IMR-90 (cell line): ENCODE measurements around the gene PRMT1. TPM values are rescaled to one million over a fixed set of nuclear protein-coding genes. Genes with fewer than 3 reads are reported as not detected.

Experiments
- ATAC-seq: fragments of 200-7000 bp; cut with Tn5 transposase; 2 replicates; pipeline ENCODE4 v1.9.1; 2020; ENCODE audit warnings: low read depth, mild to moderate bottlenecking, moderate library complexity
- BruUV-seq: library from RNA; stranded (reverse); fragments of 400-500 nt; replicated peaks from 2 replicates; lab custom pipeline; 2021; lab: Mats Ljungman, UMichigan
- CTCF ChIA-PET: fragments of 300-600 bp; formaldehyde crosslinking; extraction: SDS; loops from one replicate; lab custom pipeline; 2021; ENCODE audit warnings: antibody characterized with exemption; lab: Yijun Ruan, JAX
- POLR2A ChIA-PET: fragments of 300-600 bp; sonication (Branson Sonifier 250); formaldehyde crosslinking; loops from one replicate; lab custom pipeline; 2022; ENCODE audit warnings: antibody characterized with exemption; ENCODE audit not compliant: unreplicated experiment; lab: Charles Lee
- DNase-seq: peaks from one replicate; pipeline ENCODE4 v3.0.0; 2013
- H2AFZ ChIP-seq: replicated peaks from 2 replicates; pipeline ENCODE3; 2013; ENCODE audit warnings: low read length, mild to moderate bottlenecking; ENCODE audit not compliant: poor library complexity
- H2AK5ac ChIP-seq: 2 replicates; pipeline ENCODE4 v1.6.1; 2013; ENCODE audit warnings: low read depth, low read length, inconsistent platforms
- H2AK9ac ChIP-seq: replicated peaks from 2 replicates; pipeline ENCODE3; 2013; ENCODE audit warnings: mild to moderate bottlenecking, low read depth, low read length, moderate library complexity; ENCODE audit not compliant: poor library complexity
- H2BK120ac ChIP-seq: 2 replicates; pipeline ENCODE4 v1.6.1; 2013; ENCODE audit warnings: low read depth, low read length, inconsistent platforms
- H2BK15ac ChIP-seq: 3 replicates; pipeline ENCODE4 v1.6.1; 2013; ENCODE audit warnings: low read depth, low read length, inconsistent platforms
- H2BK20ac ChIP-seq: 2 replicates; pipeline ENCODE4 v1.6.1; 2013; ENCODE audit warnings: low read depth, mild to moderate bottlenecking, inconsistent platforms, low read length, moderate library complexity
- H2BK5ac ChIP-seq: 2 replicates; pipeline ENCODE4 v1.6.1; 2013; ENCODE audit warnings: mild to moderate bottlenecking, low read depth, low read length, inconsistent platforms; ENCODE audit not compliant: poor library complexity, severe bottlenecking
- H3K14ac ChIP-seq: replicated peaks from 2 replicates; pipeline ENCODE4 v1.6.1; 2013; ENCODE audit warnings: low read depth, low read length, inconsistent platforms
- H3K18ac ChIP-seq: 2 replicates; pipeline ENCODE4 v1.6.1; 2013; ENCODE audit warnings: low read depth, low read length, control low read depth
- H3K23ac ChIP-seq: 2 replicates; pipeline ENCODE4 v1.6.1; 2013; ENCODE audit warnings: low read depth, low read length, inconsistent platforms
- H3K27ac ChIP-seq: 2 replicates; pipeline ENCODE4 v1.5.1; 2013; ENCODE audit warnings: mild to moderate bottlenecking, control low read depth, low read length; ENCODE audit not compliant: insufficient read depth
- H3K27me3 ChIP-seq: 2 replicates; pipeline ENCODE4 v1.6.1; 2013; ENCODE audit warnings: low read length; ENCODE audit not compliant: control insufficient read depth, insufficient read depth
- H3K36me3 ChIP-seq: 2 replicates; pipeline ENCODE4 v1.6.1; 2013; ENCODE audit warnings: low read length, mixed read lengths; ENCODE audit not compliant: control insufficient read depth, insufficient read depth
- H3K4ac ChIP-seq: 2 replicates; pipeline ENCODE4 v1.6.1; 2013; ENCODE audit warnings: low read depth, low read length, inconsistent platforms
- H3K4me1 ChIP-seq: 2 replicates; pipeline ENCODE4 v1.6.1; 2013; ENCODE audit warnings: low read length, mixed read lengths; ENCODE audit not compliant: control insufficient read depth, insufficient read depth
- H3K4me2 ChIP-seq: 2 replicates; pipeline ENCODE4 v1.6.1; 2013; ENCODE audit warnings: low read depth, mild to moderate bottlenecking, control low read depth, low read length, moderate library complexity
- H3K4me3 ChIP-seq: 2 replicates; pipeline ENCODE4 v1.5.1; 2013; ENCODE audit warnings: low read depth, mild to moderate bottlenecking, control low read depth, low read length, moderate library complexity; ENCODE audit not compliant: insufficient read depth
- H3K56ac ChIP-seq: 2 replicates; pipeline ENCODE4 v1.6.1; 2013; ENCODE audit warnings: low read length, inconsistent platforms; ENCODE audit not compliant: insufficient read depth; ENCODE audit errors: extremely low read depth
- H3K79me1 ChIP-seq, 2 experiments: 2 replicates each; pipeline ENCODE4 v1.6.1; 2013; ENCODE audit warnings: low read length in 2 of 2, inconsistent platforms in 1 of 2, low read depth in 1 of 2
- H3K9ac ChIP-seq: 2 replicates; pipeline ENCODE4 v1.6.1; 2013; ENCODE audit warnings: low read depth, low read length, control low read depth
- H3K9me1 ChIP-seq: 2 replicates; pipeline ENCODE4 v1.6.1; 2013; ENCODE audit warnings: low read length, inconsistent platforms; ENCODE audit not compliant: insufficient read depth
- H3K9me3 ChIP-seq: 2 replicates; pipeline ENCODE4 v1.6.1; 2013; ENCODE audit warnings: low read length; ENCODE audit not compliant: control insufficient read depth, insufficient read depth
- H4K20me1 ChIP-seq: 2 replicates; pipeline ENCODE4 v1.6.1; 2013; ENCODE audit warnings: low read length, inconsistent platforms; ENCODE audit not compliant: insufficient read depth
- H4K5ac ChIP-seq: 2 replicates; pipeline ENCODE4 v1.6.1; 2013; ENCODE audit warnings: mild to moderate bottlenecking, low read depth, low read length, control low read depth
- H4K8ac ChIP-seq, 2 experiments: 2 replicates each; pipeline ENCODE4 v1.6.1; 2013; ENCODE audit warnings: low read depth in 2 of 2, low read length in 2 of 2, control low read depth in 1 of 2, inconsistent platforms in 1 of 2
- H4K91ac ChIP-seq: 2 replicates; pipeline ENCODE4 v1.6.1; 2013; ENCODE audit warnings: low read depth, low read length, inconsistent platforms; ENCODE audit not compliant: insufficient read depth
- CEBPB ChIP-seq: IDR thresholded peaks from 2 replicates; pipeline ENCODE4 v1.6.1; 2012; ENCODE audit warnings: low read depth, low read length, improper control_type of control experiment
- CHD1 ChIP-seq: IDR thresholded peaks from 2 replicates; pipeline ENCODE4 v1.6.1; 2012; ENCODE audit warnings: low read depth, low read length, improper control_type of control experiment
- FOS ChIP-seq: fragments of 150-350 bp; IDR thresholded peaks from 2 replicates; pipeline ENCODE4 v1.6.1; 2016; ENCODE audit warnings: low read depth, low read length
- MAFK ChIP-seq: IDR thresholded peaks from 2 replicates; pipeline ENCODE4 v1.6.1; 2012; ENCODE audit warnings: low read depth, low read length, improper control_type of control experiment
- MAZ ChIP-seq: IDR thresholded peaks from 2 replicates; pipeline ENCODE4 v1.6.1; 2012; ENCODE audit warnings: low read depth, mild to moderate bottlenecking, low read length, improper control_type of control experiment, moderate library complexity, borderline replicate concordance
- MXI1 ChIP-seq: IDR thresholded peaks from 2 replicates; pipeline ENCODE4 v1.6.1; 2012; ENCODE audit warnings: low read depth, mild to moderate bottlenecking, low read length, moderate library complexity, borderline replicate concordance
- NFE2L2 ChIP-seq: fragments of 150-350 bp; IDR thresholded peaks from 2 replicates; pipeline ENCODE4 v1.6.1; 2016; ENCODE audit warnings: low read depth, mild to moderate bottlenecking, low read length
- POLR2A ChIP-seq: IDR thresholded peaks from 2 replicates; pipeline ENCODE4 v1.6.1; 2012; ENCODE audit warnings: mild to moderate bottlenecking, low read depth, low read length
- RCOR1 ChIP-seq: IDR thresholded peaks from 2 replicates; pipeline ENCODE4 v1.6.1; 2012; ENCODE audit warnings: mild to moderate bottlenecking, low read length, improper control_type of control experiment; ENCODE audit not compliant: insufficient replicate concordance
- WGBS, 2 experiments: methylation state at CpG; one replicate each; pipeline versions ENCODE4 v1.1.5 to v1.1.7; 2013; ENCODE audit warnings: missing lambda C conversion rate in 2 of 2; ENCODE audit not compliant: insufficient read length in 1 of 2; ENCODE audit errors: extremely low coverage in 2 of 2; 5-methylcytosine and 5-hydroxymethylcytosine counted together
- dilution Hi-C: fragments of 300-500 bp; cut with HindIII; formaldehyde crosslinking; loops from one replicate; pipeline ENCODE4 v1.14.3; 2018; ENCODE audit warnings: low sequenced_read_pairs; ENCODE audit not compliant: unreplicated experiment
- in situ Hi-C: fragments of 300-500 bp; cut with MboI; formaldehyde crosslinking; loops from 3 replicates; pipeline ENCODE4 v1.14.3; 2019; ENCODE audit warnings: low sequenced_read_pairs, inconsistent platforms, mixed read lengths
- intact Hi-C: fragments of 100-400 bp; cut with micrococcal nuclease; formaldehyde crosslinking; loops from 2 replicates; pipeline ENCODE4 v1.10.0; 2022
- polyA plus RNA-seq, 3 experiments: library from polyadenylated mRNA; depleted of rRNA; stranded (reverse); fragments of >200 nt; gene quantifications; 2 replicates each; pipeline ENCODE4 v1.2.3, GENCODE V29; 2012; ENCODE audit warnings: low replicate concordance in 1 of 3
- total RNA-seq: library from RNA; depleted of rRNA; stranded (reverse); fragments of >200 nt; gene quantifications from 2 replicates; pipeline ENCODE4 v1.2.3, GENCODE V29; 2012

Gene PRMT1
- total and polyA plus RNA-seq, 2 of the 4 experiments (the other 2 are of a cell fraction) = 497 to 840 TPM

- Histone ChIP-seq H3K27ac (no peak overlapping the region), H3K4me1 (no peaks in the 10 kb centered on the region), H3K79me1 (no peaks in the 10 kb centered on the region), H2AFZ (no peak overlapping the region), H2BK20ac (no peak overlapping the region), H3K4me3 (no peak overlapping the region), H3K27me3 (no peaks in the 10 kb centered on the region), H4K91ac (no peak overlapping the region), H4K5ac (no peak overlapping the region), H3K4ac (no peak overlapping the region), H3K18ac (no peak overlapping the region), H2BK15ac (no peak overlapping the region), H2BK5ac (no peak overlapping the region), H3K56ac (no peak overlapping the region), H3K23ac (no peak overlapping the region), H3K14ac (no peak overlapping the region), H3K9me3 (no peaks in the 10 kb centered on the region), H4K20me1 (no peaks in the 10 kb centered on the region), H3K36me3 (peaks cover 21% of the 10 kb centered on the region), H2BK120ac (no peak overlapping the region), H2AK9ac (no peak overlapping the region), H3K9ac (no peak overlapping the region), H4K8ac (no peak overlapping the region), H2AK5ac (no peak overlapping the region), H3K9me1 (0 out of 2 replicates have a peak, but pooled peaks cover 3% of the 10 kb centered on the region), H3K4me2 (no peak overlapping the region)
- dilution Hi-C loops (no loop called here), in situ Hi-C loops (no loop called here), intact Hi-C loops (no loop called here)
- no TSS peak for BruUV-seq
- ChIA-PET CTCF (no interaction called here), POLR2A (no interaction called here)
- no peak for TF ChIP-seq POLR2A
- TF ChIP-seq MAFK = no peak
- no peak for TF ChIP-seq CHD1
- no peak for TF ChIP-seq NFE2L2
- no peak for TF ChIP-seq MXI1
- no peak for TF ChIP-seq RCOR1
- TF ChIP-seq MAZ = no peak
- no peak for TF ChIP-seq FOS
- TF ChIP-seq CEBPB = no peak
- WGBS, 2 experiments = 100% methylated on average over 1 of the region's 5 CpGs; no CpG with 5 or more reads in 1 of the 2 experiments
- no peak for ATAC-seq
- DNase-seq = no peak
Measured at GRCh38 chr19:49699364-49699763, 22.3 kb downstream of the PRMT1 start.
